HepG2 (cell line): ENCODE results near the gene TOB1. TPM values are rescaled to one million over a fixed set of nuclear protein-coding genes. Genes with fewer than 3 reads are reported as not detected.

Experiments
- JARID2 ChIP-seq: sonication (generic); formaldehyde crosslinking; IDR thresholded peaks from 2 replicates; pipeline ENCODE4 v1.8.1; 2023; ENCODE audit warnings: missing genetic modification reagents, inconsistent platforms; ENCODE audit not compliant: insufficient replicate concordance
- JUNB ChIP-seq: sonication (generic); formaldehyde crosslinking; IDR thresholded peaks from 2 replicates; pipeline ENCODE4 v1.8.0; 2022; ENCODE audit warnings: missing genetic modification reagents, mild to moderate bottlenecking, borderline replicate concordance
- MXI1 ChIP-seq: IDR thresholded peaks from 3 replicates; pipeline ENCODE4 v1.6.1; 2012; ENCODE audit warnings: low read depth, low read length, inconsistent platforms, borderline replicate concordance
- NFATC3 ChIP-seq: sonication (generic); formaldehyde crosslinking; IDR thresholded peaks from 2 replicates; pipeline ENCODE4 v1.5.1; 2020; ENCODE audit warnings: mild to moderate bottlenecking, missing genetic modification reagents
- REL ChIP-seq: sonication (generic); formaldehyde crosslinking; conservative IDR thresholded peaks from 2 replicates; pipeline ENCODE4 v1.8.0; 2022; ENCODE audit warnings: mild to moderate bottlenecking, missing genetic modification reagents, moderate library complexity
- ZBTB7A ChIP-seq: sonication (generic); formaldehyde crosslinking; IDR thresholded peaks from 2 replicates; pipeline ENCODE4 v1.8.0; 2022; ENCODE audit warnings: mild to moderate bottlenecking, missing genetic modification reagents
- ZNF30 ChIP-seq: sonication (generic); formaldehyde crosslinking; IDR thresholded peaks from 2 replicates; pipeline ENCODE4 v1.5.0; 2020; ENCODE audit warnings: mild to moderate bottlenecking, missing genetic modification reagents
- ZNF33A ChIP-seq: sonication (generic); formaldehyde crosslinking; IDR thresholded peaks from 2 replicates; pipeline ENCODE4 v1.5.1; 2020; ENCODE audit warnings: missing genetic modification reagents, mild to moderate bottlenecking, moderate library complexity, borderline replicate concordance
- ZNF570 ChIP-seq: sonication (generic); formaldehyde crosslinking; IDR thresholded peaks from 2 replicates; pipeline ENCODE4 v1.4.0; 2020; ENCODE audit warnings: mild to moderate bottlenecking, missing genetic modification reagents, borderline replicate concordance
- ZNF644 ChIP-seq: IDR thresholded peaks from 2 replicates; pipeline ENCODE4 v1.6.1; 2016; ENCODE audit warnings: low read depth
- polyA plus RNA-seq, 8 experiments: library from polyadenylated mRNA; depleted of rRNA in 3 of 8; stranded (reverse) in 7 of 8; unstranded in 1 of 8; fragments of >200 nt; fragmentation: Illumina TruSeq in 4 of 8; extraction: Trizol in 4 of 8; gene quantifications; 2 replicates each; pipeline versions ENCODE4 v1.2.1 to v1.2.3, GENCODE V29; 2011 to 2016; ENCODE audit warnings: low read depth in 4 of 8, missing spikeins in 1 of 8, mixed read lengths in 1 of 8; ENCODE audit not compliant: insufficient read depth in 1 of 8
- total RNA-seq, 5 experiments: library from RNA; depleted of rRNA; stranded (reverse); fragments of >200 nt; fragmentation: Illumina TruSeq; extraction: Trizol; gene quantifications; 2 replicates each; pipeline ENCODE4 v1.2.3, GENCODE V29; 2016; ENCODE audit warnings: low read depth in 1 of 5
- TF ChIP-seq, protein P1 (sequence below): sonication (generic); formaldehyde crosslinking; IDR thresholded peaks from 2 replicates; pipeline ENCODE4 v1.5.1; 2020; ENCODE audit warnings: mild to moderate bottlenecking, missing genetic modification reagents
- TF ChIP-seq, protein P2 (sequence below): IDR thresholded peaks from 2 replicates; pipeline ENCODE4 v1.6.1; 2016; ENCODE audit warnings: low read depth, borderline replicate concordance
- TF ChIP-seq, protein P3 (sequence below): sonication (generic); formaldehyde crosslinking; IDR thresholded peaks from 2 replicates; pipeline ENCODE4 v1.4.0; 2020; ENCODE audit warnings: missing genetic modification reagents
- TF ChIP-seq, protein P4 (sequence below): sonication (generic); formaldehyde crosslinking; IDR thresholded peaks from 2 replicates; pipeline ENCODE4 v1.8.1; 2023; ENCODE audit warnings: mild to moderate bottlenecking, missing genetic modification reagents
- TF ChIP-seq, protein P5 (sequence below): sonication (generic); formaldehyde crosslinking; IDR thresholded peaks from 2 replicates; pipeline ENCODE4 v1.5.1; 2020; ENCODE audit warnings: mild to moderate bottlenecking, missing genetic modification reagents, moderate library complexity
- TF ChIP-seq, protein P6 (sequence below): IDR thresholded peaks from 2 replicates; pipeline ENCODE4 v1.6.1; 2018; ENCODE audit warnings: missing genetic modification reagents, mild to moderate bottlenecking, missing compliant biosample characterization
- TF ChIP-seq, protein P7 (sequence below): sonication (generic); formaldehyde crosslinking; conservative IDR thresholded peaks from 2 replicates; pipeline ENCODE4 v1.4.0; 2020; ENCODE audit warnings: missing genetic modification reagents

Gene TOB1
- total and polyA plus RNA-seq, 2 of the 13 experiments (the other 11 are each of a cell fraction or from before 2014, with no cell fraction given) = 21.9 to 57.7 TPM

DNA sequence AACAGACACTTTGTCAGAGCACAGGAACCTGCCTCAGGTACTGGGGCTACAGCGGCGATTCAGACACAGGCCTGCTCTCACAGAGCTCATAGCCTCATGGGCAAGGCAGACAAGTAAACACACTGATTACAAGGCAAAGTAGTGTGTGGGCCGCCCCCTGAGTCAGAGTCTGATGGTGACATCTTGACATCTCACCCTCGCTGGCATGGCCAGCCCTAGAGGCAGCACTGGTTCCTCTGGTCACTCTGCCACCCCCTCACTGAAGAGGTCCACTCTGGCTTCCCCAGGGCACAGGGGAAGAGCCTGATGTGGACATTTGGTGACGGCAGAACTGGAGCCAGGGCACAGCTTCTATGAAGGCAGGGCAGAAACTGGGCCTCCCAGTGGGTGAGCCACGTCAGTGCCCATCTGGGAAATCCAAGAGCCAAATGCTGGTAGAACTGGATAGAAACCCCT is 32.9 kb upstream of the TOB1 start (continued):
- TF ChIP-seq, protein P1, sequence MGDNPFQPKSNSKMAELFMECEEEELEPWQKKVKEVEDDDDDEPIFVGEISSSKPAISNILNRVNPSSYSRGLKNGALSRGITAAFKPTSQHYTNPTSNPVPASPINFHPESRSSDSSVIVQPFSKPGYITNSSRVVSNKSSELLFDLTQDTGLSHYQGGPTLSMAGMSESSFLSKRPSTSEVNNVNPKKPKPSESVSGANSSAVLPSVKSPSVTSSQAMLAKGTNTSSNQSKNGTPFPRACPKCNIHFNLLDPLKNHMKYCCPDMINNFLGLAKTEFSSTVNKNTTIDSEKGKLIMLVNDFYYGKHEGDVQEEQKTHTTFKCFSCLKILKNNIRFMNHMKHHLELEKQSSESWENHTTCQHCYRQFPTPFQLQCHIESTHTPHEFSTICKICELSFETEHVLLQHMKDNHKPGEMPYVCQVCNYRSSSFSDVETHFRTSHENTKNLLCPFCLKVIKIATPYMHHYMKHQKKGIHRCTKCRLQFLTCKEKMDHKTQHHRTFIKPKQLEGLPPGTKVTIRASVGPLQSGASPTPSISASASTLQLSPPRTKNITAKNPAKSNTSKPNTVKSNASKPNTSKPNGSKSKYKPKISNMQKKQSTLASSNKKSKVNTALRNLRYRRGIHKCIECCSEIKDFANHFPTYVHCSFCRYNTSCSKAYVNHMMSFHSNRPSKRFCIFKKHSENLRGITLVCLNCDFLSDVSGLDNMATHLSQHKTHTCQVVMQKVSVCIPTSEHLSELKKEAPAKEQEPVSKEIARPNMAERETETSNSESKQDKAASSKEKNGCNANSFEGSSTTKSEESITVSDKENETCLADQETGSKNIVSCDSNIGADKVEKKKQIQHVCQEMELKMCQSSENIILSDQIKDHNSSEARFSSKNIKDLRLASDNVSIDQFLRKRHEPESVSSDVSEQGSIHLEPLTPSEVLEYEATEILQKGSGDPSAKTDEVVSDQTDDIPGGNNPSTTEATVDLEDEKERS (CRISPR knock-in tag) = no peak
- TF ChIP-seq MXI1 = peak; percentile 49; the same call in 1 of the 3 replicates
- TF ChIP-seq, protein P2, sequence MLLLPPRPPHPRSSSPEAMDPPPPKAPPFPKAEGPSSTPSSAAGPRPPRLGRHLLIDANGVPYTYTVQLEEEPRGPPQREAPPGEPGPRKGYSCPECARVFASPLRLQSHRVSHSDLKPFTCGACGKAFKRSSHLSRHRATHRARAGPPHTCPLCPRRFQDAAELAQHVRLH (CRISPR knock-in tag) = no peak; the same call in 1 of the 2 replicates
- no peak for TF ChIP-seq JARID2 (CRISPR knock-in tag)
- no peak for TF ChIP-seq ZNF570 (CRISPR knock-in tag)
- TF ChIP-seq, protein P3, sequence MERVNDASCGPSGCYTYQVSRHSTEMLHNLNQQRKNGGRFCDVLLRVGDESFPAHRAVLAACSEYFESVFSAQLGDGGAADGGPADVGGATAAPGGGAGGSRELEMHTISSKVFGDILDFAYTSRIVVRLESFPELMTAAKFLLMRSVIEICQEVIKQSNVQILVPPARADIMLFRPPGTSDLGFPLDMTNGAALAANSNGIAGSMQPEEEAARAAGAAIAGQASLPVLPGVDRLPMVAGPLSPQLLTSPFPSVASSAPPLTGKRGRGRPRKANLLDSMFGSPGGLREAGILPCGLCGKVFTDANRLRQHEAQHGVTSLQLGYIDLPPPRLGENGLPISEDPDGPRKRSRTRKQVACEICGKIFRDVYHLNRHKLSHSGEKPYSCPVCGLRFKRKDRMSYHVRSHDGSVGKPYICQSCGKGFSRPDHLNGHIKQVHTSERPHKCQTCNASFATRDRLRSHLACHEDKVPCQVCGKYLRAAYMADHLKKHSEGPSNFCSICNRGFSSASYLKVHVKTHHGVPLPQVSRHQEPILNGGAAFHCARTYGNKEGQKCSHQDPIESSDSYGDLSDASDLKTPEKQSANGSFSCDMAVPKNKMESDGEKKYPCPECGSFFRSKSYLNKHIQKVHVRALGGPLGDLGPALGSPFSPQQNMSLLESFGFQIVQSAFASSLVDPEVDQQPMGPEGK = peak; percentile 64
- TF ChIP-seq, protein P4, sequence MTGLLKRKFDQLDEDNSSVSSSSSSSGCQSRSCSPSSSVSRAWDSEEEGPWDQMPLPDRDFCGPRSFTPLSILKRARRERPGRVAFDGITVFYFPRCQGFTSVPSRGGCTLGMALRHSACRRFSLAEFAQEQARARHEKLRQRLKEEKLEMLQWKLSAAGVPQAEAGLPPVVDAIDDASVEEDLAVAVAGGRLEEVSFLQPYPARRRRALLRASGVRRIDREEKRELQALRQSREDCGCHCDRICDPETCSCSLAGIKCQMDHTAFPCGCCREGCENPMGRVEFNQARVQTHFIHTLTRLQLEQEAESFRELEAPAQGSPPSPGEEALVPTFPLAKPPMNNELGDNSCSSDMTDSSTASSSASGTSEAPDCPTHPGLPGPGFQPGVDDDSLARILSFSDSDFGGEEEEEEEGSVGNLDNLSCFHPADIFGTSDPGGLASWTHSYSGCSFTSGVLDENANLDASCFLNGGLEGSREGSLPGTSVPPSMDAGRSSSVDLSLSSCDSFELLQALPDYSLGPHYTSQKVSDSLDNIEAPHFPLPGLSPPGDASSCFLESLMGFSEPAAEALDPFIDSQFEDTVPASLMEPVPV (CRISPR knock-in tag) = 0 out of 2 replicates have a peak, but pooled peaks have one; percentile 20
- no peak for TF ChIP-seq JUNB (CRISPR knock-in tag)
- TF ChIP-seq, protein P5, sequence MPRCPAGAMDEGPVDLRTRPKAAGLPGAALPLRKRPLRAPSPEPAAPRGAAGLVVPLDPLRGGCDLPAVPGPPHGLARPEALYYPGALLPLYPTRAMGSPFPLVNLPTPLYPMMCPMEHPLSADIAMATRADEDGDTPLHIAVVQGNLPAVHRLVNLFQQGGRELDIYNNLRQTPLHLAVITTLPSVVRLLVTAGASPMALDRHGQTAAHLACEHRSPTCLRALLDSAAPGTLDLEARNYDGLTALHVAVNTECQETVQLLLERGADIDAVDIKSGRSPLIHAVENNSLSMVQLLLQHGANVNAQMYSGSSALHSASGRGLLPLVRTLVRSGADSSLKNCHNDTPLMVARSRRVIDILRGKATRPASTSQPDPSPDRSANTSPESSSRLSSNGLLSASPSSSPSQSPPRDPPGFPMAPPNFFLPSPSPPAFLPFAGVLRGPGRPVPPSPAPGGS (CRISPR knock-in tag) = peak; percentile 55; the same call in 1 of the 2 replicates
- TF ChIP-seq ZNF644 = peak; percentile 66; the same call in 1 of the 2 replicates
- no peak for TF ChIP-seq ZNF33A (CRISPR knock-in tag)
- TF ChIP-seq, protein P6, sequence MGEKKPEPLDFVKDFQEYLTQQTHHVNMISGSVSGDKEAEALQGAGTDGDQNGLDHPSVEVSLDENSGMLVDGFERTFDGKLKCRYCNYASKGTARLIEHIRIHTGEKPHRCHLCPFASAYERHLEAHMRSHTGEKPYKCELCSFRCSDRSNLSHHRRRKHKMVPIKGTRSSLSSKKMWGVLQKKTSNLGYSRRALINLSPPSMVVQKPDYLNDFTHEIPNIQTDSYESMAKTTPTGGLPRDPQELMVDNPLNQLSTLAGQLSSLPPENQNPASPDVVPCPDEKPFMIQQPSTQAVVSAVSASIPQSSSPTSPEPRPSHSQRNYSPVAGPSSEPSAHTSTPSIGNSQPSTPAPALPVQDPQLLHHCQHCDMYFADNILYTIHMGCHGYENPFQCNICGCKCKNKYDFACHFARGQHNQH = 0 out of 2 replicates have a peak, but pooled peaks have one; percentile 45
- TF ChIP-seq, protein P7, sequence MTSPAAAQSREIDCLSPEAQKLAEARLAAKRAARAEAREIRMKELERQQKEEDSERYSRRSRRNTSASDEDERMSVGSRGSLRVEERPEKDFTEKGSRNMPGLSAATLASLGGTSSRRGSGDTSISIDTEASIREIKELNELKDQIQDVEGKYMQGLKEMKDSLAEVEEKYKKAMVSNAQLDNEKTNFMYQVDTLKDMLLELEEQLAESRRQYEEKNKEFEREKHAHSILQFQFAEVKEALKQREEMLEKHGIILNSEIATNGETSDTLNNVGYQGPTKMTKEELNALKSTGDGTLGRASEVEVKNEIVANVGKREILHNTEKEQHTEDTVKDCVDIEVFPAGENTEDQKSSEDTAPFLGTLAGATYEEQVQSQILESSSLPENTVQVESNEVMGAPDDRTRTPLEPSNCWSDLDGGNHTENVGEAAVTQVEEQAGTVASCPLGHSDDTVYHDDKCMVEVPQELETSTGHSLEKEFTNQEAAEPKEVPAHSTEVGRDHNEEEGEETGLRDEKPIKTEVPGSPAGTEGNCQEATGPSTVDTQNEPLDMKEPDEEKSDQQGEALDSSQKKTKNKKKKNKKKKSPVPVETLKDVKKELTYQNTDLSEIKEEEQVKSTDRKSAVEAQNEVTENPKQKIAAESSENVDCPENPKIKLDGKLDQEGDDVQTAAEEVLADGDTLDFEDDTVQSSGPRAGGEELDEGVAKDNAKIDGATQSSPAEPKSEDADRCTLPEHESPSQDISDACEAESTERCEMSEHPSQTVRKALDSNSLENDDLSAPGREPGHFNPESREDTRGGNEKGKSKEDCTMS (CRISPR knock-in tag) = no peak
- no peak for TF ChIP-seq ZBTB7A (CRISPR knock-in tag)
- no peak for TF ChIP-seq REL (CRISPR knock-in tag)
- TF ChIP-seq NFATC3 = no peak
- TF ChIP-seq ZNF30 (CRISPR knock-in tag) = no peak
